IPS-18a (cell line): ENCODE measurements around the gene FAM168A.

Source experiments
- H3K27ac ChIP-seq: one replicate; pipeline ENCODE4 v1.5.1; 2013; ENCODE audit warnings: low read length
- H3K27me3 ChIP-seq: one replicate; pipeline ENCODE4 v1.6.1; 2013; ENCODE audit warnings: mild to moderate bottlenecking, low read length; ENCODE audit not compliant: control insufficient read depth, insufficient read depth
- H3K36me3 ChIP-seq: one replicate; pipeline ENCODE4 v1.6.1; 2013; ENCODE audit warnings: low read depth, low read length; ENCODE audit not compliant: control insufficient read depth
- H3K4me1 ChIP-seq: one replicate; pipeline ENCODE4 v1.6.1; 2013; ENCODE audit warnings: low read depth, low read length; ENCODE audit not compliant: control insufficient read depth
- H3K4me3 ChIP-seq: one replicate; pipeline ENCODE4 v1.5.1; 2013; ENCODE audit warnings: low read length
- H3K9ac ChIP-seq: one replicate; pipeline ENCODE4 v1.6.1; 2013; ENCODE audit warnings: mild to moderate bottlenecking, low read length, moderate library complexity
- H3K9me3 ChIP-seq: one replicate; pipeline ENCODE4 v1.6.1; 2013; ENCODE audit warnings: low read depth, low read length; ENCODE audit not compliant: control insufficient read depth

FAM168A gene

DNA sequence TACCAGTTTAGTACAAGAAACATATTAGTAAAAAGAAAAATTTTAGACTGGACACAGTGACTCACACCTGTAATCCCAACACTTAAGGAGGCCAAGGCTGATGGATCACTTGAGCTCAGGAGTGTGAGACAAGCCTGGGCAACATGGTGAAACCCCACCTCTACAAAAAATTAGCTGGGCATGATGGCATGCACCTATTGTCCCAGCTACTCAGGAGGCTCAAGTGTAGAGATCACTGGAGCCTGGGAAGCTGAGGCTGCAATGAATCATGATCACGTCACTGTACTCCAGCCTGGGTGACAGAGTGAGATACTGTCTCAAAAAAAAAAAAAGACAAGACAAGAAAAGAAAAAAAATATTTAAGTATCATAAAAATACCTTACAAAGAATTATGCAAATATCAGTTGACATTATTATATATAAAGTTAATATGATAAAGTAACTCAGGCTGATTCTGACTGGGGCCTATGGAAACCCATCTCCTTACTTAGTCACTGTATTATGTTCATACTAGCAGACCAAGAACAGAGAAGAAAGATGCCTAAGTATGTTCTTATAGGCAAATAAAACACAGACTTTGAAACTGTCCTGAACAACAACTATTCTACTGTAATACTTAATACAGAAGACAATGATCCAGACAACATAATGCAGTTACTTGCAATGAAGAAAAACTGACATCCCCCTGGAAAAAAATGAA is 27.3 kb downstream of the FAM168A start:
- Histone ChIP-seq H3K4me1 (peaks cover 3% of the 10 kb centered on the region), H3K27me3 (no peaks in the 10 kb centered on the region), H3K9ac (no peak overlapping the region), H3K9me3 (no peaks in the 10 kb centered on the region), H3K4me3 (no peak overlapping the region), H3K36me3 (peaks cover 4% of the 10 kb centered on the region), H3K27ac (no peak overlapping the region)

DNA sequence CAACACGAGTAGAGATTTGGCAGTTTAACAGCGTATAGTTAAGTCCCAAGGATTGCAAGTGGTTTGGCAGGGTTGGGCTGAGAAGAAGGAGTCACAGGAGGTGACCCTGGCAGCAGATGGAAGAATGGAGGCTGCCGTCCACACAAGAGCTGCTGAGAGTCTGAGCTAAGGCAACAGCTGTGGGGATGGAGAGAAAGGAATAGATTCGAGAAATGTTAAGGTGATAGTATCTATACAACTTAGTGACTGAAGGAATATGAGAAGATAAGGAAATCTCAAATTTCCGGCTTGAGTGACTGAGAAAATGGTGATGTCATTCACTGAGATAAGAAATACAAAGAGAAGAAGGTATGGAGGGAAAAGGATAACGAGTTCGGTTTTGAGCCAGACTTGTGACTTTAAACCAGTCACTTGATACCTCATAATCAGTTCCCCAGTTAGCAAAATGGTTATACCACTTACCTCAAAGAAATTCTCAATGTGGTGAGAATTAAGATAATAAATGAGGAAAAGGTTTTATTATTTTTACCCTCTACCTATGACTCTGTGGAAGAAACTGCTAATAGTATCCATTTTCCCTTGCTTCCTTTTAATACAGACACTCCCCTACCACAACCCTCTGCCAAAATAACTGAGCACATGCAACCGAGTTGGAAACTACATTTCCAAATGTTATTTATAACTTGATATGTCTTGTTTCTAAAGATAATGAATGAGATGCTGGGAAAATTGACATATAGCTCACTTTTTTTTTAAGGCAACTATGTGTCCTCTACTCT is 30.7 kb downstream of the FAM168A start:
- Histone ChIP-seq H3K9ac (no peak overlapping the region), H3K4me3 (no peak overlapping the region), H3K36me3 (peaks cover 4% of the 10 kb centered on the region), H3K4me1 (peaks cover 8% of the 10 kb centered on the region), H3K27ac (no peak overlapping the region), H3K9me3 (no peaks in the 10 kb centered on the region), H3K27me3 (no peaks in the 10 kb centered on the region)

DNA sequence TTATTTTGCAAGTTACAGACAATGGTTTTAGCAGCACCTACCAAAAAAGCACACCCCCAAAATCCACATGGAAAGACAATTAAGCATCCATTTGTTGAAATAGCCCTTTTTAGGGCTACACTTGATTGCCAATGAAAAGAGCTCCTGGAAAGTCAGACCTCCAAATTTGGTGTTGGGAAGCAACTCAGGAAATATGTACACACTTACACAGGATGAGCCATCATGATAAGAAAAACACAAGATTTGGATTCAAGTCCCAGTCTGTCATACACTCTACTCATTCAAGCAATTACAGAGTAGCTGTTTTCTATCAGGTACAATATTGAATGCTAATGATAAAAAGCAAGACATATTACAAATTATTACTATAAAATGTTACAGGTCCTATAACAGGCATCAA is 31.5 kb downstream of the FAM168A start:
- Histone ChIP-seq H3K4me3 (no peak overlapping the region), H3K9ac (no peak overlapping the region), H3K36me3 (peaks cover 4% of the 10 kb centered on the region), H3K4me1 (peaks cover 8% of the 10 kb centered on the region), H3K27ac (no peak overlapping the region), H3K27me3 (no peaks in the 10 kb centered on the region), H3K9me3 (no peaks in the 10 kb centered on the region)

DNA sequence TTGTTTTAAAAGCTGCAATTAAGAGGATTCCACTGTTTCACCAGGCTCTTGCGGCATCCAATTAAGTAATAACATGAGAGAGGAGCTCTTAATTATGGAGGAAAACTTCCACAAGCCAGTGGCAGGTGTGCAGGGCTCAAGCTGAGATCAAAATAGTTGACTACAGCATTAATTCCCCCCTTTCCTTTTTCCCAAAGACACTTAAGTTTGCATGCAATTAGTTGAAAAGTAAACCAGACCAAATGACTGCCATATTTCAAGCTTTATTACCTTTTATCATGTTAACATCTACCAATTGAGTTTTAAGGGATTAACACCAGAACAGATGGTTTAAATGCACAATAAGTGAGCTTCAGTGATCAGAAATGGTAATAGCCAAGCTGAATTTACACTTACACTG is 32.1 kb downstream of the FAM168A start:
- Histone ChIP-seq H3K9ac (no peak overlapping the region), H3K27ac (no peak overlapping the region), H3K36me3 (peaks cover 4% of the 10 kb centered on the region), H3K27me3 (no peaks in the 10 kb centered on the region), H3K4me1 (peaks cover 8% of the 10 kb centered on the region), H3K9me3 (no peaks in the 10 kb centered on the region), H3K4me3 (no peak overlapping the region)

DNA sequence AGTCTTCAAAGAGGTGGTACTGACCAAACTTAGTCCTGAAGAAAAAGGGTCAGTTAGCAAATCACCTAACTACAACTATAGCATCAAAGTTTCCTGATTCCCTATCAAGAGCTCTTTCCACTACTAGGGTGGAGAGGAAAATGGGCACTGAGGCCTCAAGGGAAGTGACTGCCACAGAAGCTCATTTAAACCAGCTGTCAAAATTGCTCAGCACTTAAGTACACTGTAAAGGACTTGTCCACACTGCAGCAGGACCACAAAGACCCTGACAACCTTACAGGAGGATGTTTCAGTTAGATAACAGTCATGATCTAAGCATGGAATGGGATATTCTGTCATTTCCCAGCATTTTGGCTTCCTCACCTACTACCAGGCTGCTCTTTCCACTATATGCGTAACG is 33.0 kb downstream of the FAM168A start:
- Histone ChIP-seq H3K27ac (no peak overlapping the region), H3K27me3 (no peaks in the 10 kb centered on the region), H3K4me3 (no peak overlapping the region), H3K9ac (no peak overlapping the region), H3K36me3 (peaks cover 4% of the 10 kb centered on the region), H3K9me3 (no peaks in the 10 kb centered on the region), H3K4me1 (peaks cover 8% of the 10 kb centered on the region)

DNA sequence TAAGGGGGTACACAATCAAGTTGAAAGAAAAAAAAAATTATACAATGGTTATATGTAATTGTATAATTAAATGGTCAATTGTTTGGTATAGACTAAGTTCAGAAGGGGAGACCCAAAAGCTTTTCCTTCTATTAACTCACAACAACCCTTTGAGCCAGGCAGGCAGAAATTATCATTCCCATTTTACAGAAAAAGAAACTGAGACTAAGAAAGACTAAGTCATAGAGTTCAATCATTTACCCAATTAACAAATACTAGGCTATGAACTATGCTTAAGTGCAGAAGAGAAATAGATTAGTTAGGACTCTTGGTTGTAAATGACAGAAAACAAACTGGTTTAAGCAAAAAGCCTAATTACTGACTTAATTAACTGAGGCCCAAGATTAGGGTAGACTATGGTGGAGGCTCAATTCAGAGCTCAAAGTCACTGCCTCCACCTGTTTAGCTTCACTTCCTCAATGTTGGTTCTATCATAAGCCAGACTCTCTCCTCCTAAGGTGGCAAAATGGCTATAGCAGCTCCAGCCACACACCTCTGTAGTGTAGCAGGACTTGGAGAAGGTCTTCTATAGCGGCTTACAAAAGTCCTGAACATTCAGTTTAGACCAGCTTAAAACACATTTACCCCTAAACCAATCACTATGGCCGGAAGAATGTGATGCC is 34.2 kb downstream of the FAM168A start:
- Histone ChIP-seq H3K4me3 (no peak overlapping the region), H3K27ac (no peak overlapping the region), H3K27me3 (no peaks in the 10 kb centered on the region), H3K4me1 (peaks cover 8% of the 10 kb centered on the region), H3K9ac (no peak overlapping the region), H3K36me3 (peaks cover 4% of the 10 kb centered on the region), H3K9me3 (no peaks in the 10 kb centered on the region)

DNA sequence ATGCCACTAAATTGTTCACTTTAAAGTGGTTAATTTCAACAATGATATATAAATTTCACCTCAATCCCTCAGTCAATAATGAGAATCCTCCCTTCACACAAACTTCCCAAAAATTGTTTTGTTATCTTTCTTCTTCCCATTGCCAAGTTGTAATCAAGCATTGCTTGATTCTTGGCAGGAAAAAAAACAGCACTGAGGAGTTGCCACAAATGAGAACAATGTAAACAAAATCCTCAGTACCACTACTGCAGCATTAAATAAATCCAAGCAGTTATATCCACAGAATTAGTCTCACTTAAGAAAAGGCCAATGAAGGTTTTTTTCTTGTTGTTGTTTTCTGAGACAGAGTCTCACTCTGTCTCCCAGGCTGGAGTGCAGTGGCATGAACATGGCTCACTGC is 38.2 kb downstream of the FAM168A start:
- H3K4me3 ChIP-seq: no peak overlapping the region
- H3K27me3 ChIP-seq: no peaks in the 10 kb centered on the region
- H3K36me3 ChIP-seq: no peaks in the 10 kb centered on the region
- H3K27ac ChIP-seq: no peak overlapping the region
- H3K4me1 ChIP-seq: peaks cover 9% of the 10 kb centered on the region
- H3K9me3 ChIP-seq: no peaks in the 10 kb centered on the region
- no peak overlapping the region for H3K9ac ChIP-seq

DNA sequence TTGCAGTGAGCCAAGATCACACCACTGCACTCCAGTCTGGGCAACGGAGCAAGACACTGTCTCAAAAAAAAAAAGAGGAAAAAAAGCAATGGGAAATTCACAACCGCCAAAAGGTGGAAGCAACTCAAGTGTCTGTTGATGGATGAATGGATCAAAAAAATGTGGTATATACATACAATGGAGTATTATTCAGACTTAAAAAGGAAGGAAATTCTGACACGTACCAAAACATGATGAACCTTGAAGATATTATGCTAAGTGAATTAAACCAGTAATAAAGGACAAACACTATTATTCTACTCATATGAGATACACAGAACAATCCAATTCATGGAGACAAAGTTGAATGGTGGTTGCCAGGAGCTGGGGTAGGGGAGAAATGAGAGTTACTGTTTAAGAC is 40.9 kb downstream of the FAM168A start:
- Histone ChIP-seq H3K27ac (no peak overlapping the region), H3K9me3 (no peaks in the 10 kb centered on the region), H3K4me1 (peaks cover 6% of the 10 kb centered on the region), H3K9ac (no peak overlapping the region), H3K4me3 (no peak overlapping the region), H3K27me3 (no peaks in the 10 kb centered on the region), H3K36me3 (no peaks in the 10 kb centered on the region)

DNA sequence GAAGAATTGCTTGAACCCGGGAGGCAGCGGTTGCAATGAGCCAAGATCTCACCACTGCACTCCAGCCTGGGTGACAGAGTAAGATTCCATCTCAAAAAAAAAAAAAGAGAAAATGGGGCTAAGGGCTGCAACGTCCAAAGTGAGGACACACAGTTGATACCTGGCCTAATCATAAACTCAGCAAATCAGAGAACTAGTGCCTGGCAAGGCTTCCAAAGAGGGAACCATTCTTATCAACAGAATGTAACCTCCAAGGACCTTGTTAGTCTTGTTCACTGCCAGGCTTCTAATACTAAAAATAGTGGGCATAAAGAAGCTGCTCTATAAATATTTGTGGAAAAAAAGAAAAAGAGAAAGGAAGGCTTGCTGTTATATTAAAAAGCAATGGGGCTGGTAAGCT is 42.3 kb downstream of the FAM168A start:
- Histone ChIP-seq H3K4me1 (peaks cover 6% of the 10 kb centered on the region), H3K9ac (no peak overlapping the region), H3K36me3 (no peaks in the 10 kb centered on the region), H3K9me3 (no peaks in the 10 kb centered on the region), H3K4me3 (no peak overlapping the region), H3K27ac (no peak overlapping the region), H3K27me3 (no peaks in the 10 kb centered on the region)

DNA sequence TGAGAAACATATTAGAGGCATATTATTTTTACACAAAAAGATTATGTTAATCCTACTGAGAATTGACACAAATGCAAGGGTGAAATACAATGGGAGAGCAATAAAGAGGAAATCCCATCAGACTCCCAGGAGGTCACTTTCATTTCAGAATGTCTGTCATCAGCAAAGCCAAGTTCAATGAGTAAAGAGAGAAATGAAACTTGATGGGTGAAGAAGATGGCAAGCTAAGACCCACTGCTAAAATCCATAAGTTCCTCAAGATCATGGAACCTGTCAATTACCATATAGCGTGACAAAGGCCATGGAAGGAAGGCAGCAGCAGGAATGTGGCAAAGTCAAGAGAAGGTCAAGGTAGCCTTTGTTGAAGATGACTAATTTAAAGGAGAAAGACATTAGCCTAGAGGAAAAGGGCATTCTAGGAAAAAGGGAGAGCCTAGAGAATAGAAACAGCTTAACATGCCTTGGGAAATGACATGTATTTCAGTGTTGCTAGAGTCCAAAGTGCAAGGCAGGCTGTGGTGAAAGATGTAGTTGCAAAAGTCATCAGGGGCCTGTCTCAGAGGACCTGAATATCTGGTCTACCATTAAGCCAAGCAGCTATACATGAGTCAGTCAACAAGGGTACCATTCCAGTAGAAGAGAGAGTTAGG is 43.1 kb downstream of the FAM168A start:
- H3K27me3 ChIP-seq: no peaks in the 10 kb centered on the region
- H3K4me3 ChIP-seq: no peak overlapping the region
- no peak overlapping the region for H3K27ac ChIP-seq

DNA sequence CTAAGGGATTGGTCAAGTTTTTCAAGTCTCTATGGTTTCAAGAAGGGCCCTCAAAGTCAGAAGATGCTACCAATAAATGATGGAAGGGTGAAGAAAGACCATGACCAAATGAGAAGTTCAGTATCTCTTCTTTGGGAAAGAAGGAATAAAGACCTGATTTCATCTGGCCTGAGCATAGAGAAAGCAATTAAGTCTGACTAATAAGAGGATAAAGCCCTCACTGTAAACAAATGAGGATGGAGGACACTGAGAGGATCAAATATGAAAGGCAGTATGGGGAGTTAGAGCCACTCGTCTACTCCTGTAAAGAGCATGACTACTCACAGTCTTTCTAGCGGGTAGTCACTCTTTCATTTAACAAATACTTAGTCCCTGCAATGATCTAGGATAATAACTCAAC is 44.6 kb downstream of the FAM168A start:
- Histone ChIP-seq H3K27me3 (no peaks in the 10 kb centered on the region), H3K36me3 (no peaks in the 10 kb centered on the region), H3K4me3 (no peak overlapping the region), H3K9me3 (no peaks in the 10 kb centered on the region), H3K9ac (no peak overlapping the region), H3K27ac (no peak overlapping the region), H3K4me1 (peaks cover 6% of the 10 kb centered on the region)

More for the DNA sequence above, 43.1 kb downstream of the FAM168A start:
- no peak overlapping the region for H3K9ac ChIP-seq
- no peaks in the 10 kb centered on the region for H3K9me3 ChIP-seq
- H3K4me1 ChIP-seq: peaks cover 6% of the 10 kb centered on the region
- H3K36me3 ChIP-seq: no peaks in the 10 kb centered on the region
